OCI-LY7 (cell line): Measurements from ENCODE around the gene VCL. TPM values are rescaled to one million over a fixed set of nuclear protein-coding genes. Genes with fewer than 3 reads are reported as not detected.

Experiments used
- BruUV-seq: library from RNA; stranded (reverse); fragments of 400-500 nt; replicated peaks from 2 replicates; lab custom pipeline; 2021; lab: Mats Ljungman, UMichigan
- CTCF ChIA-PET: fragments of 300-600 bp; sonication (Branson Sonifier 250); formaldehyde crosslinking; loops from one replicate; lab custom pipeline; 2022; ENCODE audit warnings: antibody characterized with exemption; ENCODE audit not compliant: unreplicated experiment; lab: Charles Lee
- POLR2A ChIA-PET: fragments of 300-600 bp; sonication (Branson Sonifier 250); formaldehyde crosslinking; loops from one replicate; lab custom pipeline; 2022; ENCODE audit warnings: antibody characterized with exemption; lab: Charles Lee
- DNase-seq: peaks from one replicate; pipeline ENCODE4 v3.0.0-alpha.2; 2015; ENCODE audit warnings: low spot score
- H2AFZ ChIP-seq: fragments of 200-600 bp; sonication (generic), shearing (Covaris generic); 2 replicates; pipeline ENCODE4 v1.6.1; 2014; ENCODE audit warnings: mild to moderate bottlenecking, antibody characterized with exemption, low read length, moderate library complexity
- H3K27ac ChIP-seq: fragments of 200-600 bp; sonication (generic); 2 replicates; pipeline ENCODE4 v1.5.1; 2014; ENCODE audit warnings: mixed run types, low read depth, mild to moderate bottlenecking, moderate library complexity, low read length, inconsistent platforms; ENCODE audit not compliant: poor library complexity, severe bottlenecking
- H3K36me3 ChIP-seq: fragments of 200-600 bp; sonication (generic); 2 replicates; pipeline ENCODE4 v1.6.1; 2014; ENCODE audit warnings: mild to moderate bottlenecking, antibody characterized with exemption, low read length, moderate library complexity, mixed read lengths; ENCODE audit not compliant: insufficient read depth
- H3K4me1 ChIP-seq: fragments of 200-600 bp; sonication (generic); 2 replicates; pipeline ENCODE4 v1.5.1; 2014; ENCODE audit warnings: mild to moderate bottlenecking, low read length; ENCODE audit not compliant: insufficient read depth, poor library complexity, severe bottlenecking
- H3K4me2 ChIP-seq: fragments of 200-600 bp; sonication (generic); 2 replicates; pipeline ENCODE4 v1.6.1; 2014; ENCODE audit warnings: mild to moderate bottlenecking, low read length
- H3K4me3 ChIP-seq: fragments of 200-600 bp; sonication (generic); 2 replicates; pipeline ENCODE4 v1.5.1; 2014; ENCODE audit warnings: mild to moderate bottlenecking, low read depth, low read length; ENCODE audit not compliant: poor library complexity, severe bottlenecking
- H3K79me2 ChIP-seq: fragments of 200-600 bp; sonication (generic); 2 replicates; pipeline ENCODE4 v1.6.1; 2016; ENCODE audit warnings: low read depth, mild to moderate bottlenecking, low read length, moderate library complexity, mixed read lengths; ENCODE audit not compliant: insufficient read depth
- H3K9me2 ChIP-seq: fragments of 200-600 bp; sonication (generic); 2 replicates; pipeline ENCODE4 v1.6.1; 2016; ENCODE audit warnings: mild to moderate bottlenecking, low read length, mixed read lengths; ENCODE audit not compliant: insufficient read depth
- H3K9me3 ChIP-seq: fragments of 200-600 bp; sonication (generic); 2 replicates; pipeline ENCODE4 v1.6.1; 2014; ENCODE audit warnings: mild to moderate bottlenecking, mixed run types, low read length, mixed read lengths
- H4K20me1 ChIP-seq: fragments of 200-600 bp; sonication (generic); 2 replicates; pipeline ENCODE4 v1.6.1; 2014; ENCODE audit warnings: mild to moderate bottlenecking, antibody characterized with exemption, low read length, moderate library complexity, mixed read lengths; ENCODE audit not compliant: insufficient read depth
- EZH2phosphoT487 ChIP-seq: fragments of 200-600 bp; sonication (generic); IDR thresholded peaks from 2 replicates; pipeline ENCODE4 v1.6.1; 2018; ENCODE audit warnings: low read depth, borderline replicate concordance, mild to moderate bottlenecking, mixed run types, antibody characterized with exemption, low read length, moderate library complexity, mixed read lengths
- intact Hi-C: fragments of 100-400 bp; cut with micrococcal nuclease; formaldehyde crosslinking; loops from one replicate; pipeline ENCODE4 v1.10.0; 2022; ENCODE audit not compliant: unreplicated experiment
- total RNA-seq, 2 experiments: library from RNA; depleted of rRNA in 1 of 2; stranded (reverse); fragments of >200 nt in 1 of 2; shearing (Covaris generic) in 1 of 2; gene quantifications; 2 replicates each; pipeline ENCODE4 v1.2.3, GENCODE V29; 2014 to 2022
- TF ChIP-seq, protein P1 (sequence below): fragments of 200-600 bp; sonication (generic); conservative IDR thresholded peaks from 2 replicates; pipeline ENCODE4 v1.5.1; 2014; ENCODE audit warnings: mild to moderate bottlenecking, antibody characterized with exemption, low read length, moderate library complexity, mixed read lengths

VCL gene
- total RNA-seq, 2 experiments from 2014 or later = 19.1 to 55.5 TPM

DNA sequence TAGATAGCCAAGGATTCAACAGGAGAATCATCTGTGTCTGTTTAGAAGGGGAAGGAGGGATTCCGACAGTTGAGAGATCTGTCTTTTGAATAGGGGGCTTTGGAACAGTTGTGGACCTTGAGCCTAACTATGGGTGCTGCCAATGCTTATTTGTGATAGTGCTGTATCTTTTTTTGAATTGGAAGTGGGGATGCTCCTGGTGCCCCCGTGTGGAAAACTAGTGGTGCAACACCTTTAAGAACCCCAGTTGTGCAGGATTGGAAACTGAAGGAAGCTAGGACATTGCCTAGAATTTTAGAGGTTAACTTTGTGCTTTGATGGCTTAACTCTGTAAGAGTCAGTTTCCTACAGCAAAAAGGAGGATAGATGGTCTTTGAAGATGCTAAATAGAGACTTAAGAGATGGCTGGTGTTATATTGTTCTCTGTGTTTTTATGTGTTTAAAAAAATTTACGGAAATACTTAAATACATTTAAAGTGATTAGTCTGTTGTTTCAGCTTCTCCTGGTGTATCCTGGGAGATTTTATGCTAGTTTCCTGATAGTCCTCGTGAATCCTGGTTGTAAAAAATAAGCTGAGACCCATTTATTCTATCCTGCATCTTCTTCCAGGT is 83.4 kb downstream of the VCL start:
- intact Hi-C loops = loop anchor here (1.0 to 5.0 kb wide), 3 partner anchors 44 to 195 kb away; no protein-coding TSS in a partner anchor
- DNase-seq = peak; percentile 68
- Histone ChIP-seq H3K36me3 (peaks cover 17% of the 10 kb centered on the region; the same call in 1 of the 2 replicates), H4K20me1 (no peaks in the 10 kb centered on the region), H3K4me1 (peaks cover 44% of the 10 kb centered on the region), H3K9me2 (no peaks in the 10 kb centered on the region), H3K9me3 (no peaks in the 10 kb centered on the region), H3K27ac (no peak overlapping the region), H3K4me3 (no peak overlapping the region), H3K4me2 (no peak overlapping the region), H3K79me2 (no peaks in the 10 kb centered on the region), H2AFZ (no peak overlapping the region)
- no TSS peak for BruUV-seq
- no peak for TF ChIP-seq EZH2phosphoT487
- TF ChIP-seq, protein P1, sequence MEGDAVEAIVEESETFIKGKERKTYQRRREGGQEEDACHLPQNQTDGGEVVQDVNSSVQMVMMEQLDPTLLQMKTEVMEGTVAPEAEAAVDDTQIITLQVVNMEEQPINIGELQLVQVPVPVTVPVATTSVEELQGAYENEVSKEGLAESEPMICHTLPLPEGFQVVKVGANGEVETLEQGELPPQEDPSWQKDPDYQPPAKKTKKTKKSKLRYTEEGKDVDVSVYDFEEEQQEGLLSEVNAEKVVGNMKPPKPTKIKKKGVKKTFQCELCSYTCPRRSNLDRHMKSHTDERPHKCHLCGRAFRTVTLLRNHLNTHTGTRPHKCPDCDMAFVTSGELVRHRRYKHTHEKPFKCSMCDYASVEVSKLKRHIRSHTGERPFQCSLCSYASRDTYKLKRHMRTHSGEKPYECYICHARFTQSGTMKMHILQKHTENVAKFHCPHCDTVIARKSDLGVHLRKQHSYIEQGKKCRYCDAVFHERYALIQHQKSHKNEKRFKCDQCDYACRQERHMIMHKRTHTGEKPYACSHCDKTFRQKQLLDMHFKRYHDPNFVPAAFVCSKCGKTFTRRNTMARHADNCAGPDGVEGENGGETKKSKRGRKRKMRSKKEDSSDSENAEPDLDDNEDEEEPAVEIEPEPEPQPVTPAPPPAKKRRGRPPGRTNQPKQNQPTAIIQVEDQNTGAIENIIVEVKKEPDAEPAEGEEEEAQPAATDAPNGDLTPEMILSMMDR = peak; percentile 90
- ChIA-PET POLR2A (interaction anchor here (0.6 to 1.6 kb wide), 3 partner anchors 14 to 261 kb away, joined by 3 to 6 read pairs (median 3); no protein-coding TSS in a partner anchor), CTCF (interaction anchor here (0.6 to 1.4 kb wide), 7 partner anchors 19 to 195 kb away, joined by 3 to 5 read pairs (median 3); no protein-coding TSS in a partner anchor)

- intact Hi-C loops = loop anchor here (1.0 to 5.0 kb wide), 3 partner anchors 45 to 196 kb away; no protein-coding TSS in a partner anchor
- no peaks in the 10 kb centered on the region for H3K79me2 ChIP-seq
- POLR2A ChIA-PET = interaction anchor here (0.7 to 1.5 kb wide), 4 partner anchors 14 to 1140 kb away, joined by 3 to 4 read pairs (median 3); no protein-coding TSS in a partner anchor
Measured at GRCh38 chr10:74081941-74082718, 84.2 kb downstream of the VCL start.

More at GRCh38 chr10:74081941-74082718, 84.2 kb downstream of the VCL start:
- Histone ChIP-seq H3K9me3 (no peaks in the 10 kb centered on the region), H4K20me1 (no peaks in the 10 kb centered on the region), H3K4me3 (no peak overlapping the region), H2AFZ (no peak overlapping the region), H3K36me3 (peaks cover 12% of the 10 kb centered on the region; the same call in 1 of the 2 replicates), H3K4me1 (peaks cover 38% of the 10 kb centered on the region), H3K27ac (no peak overlapping the region), H3K4me2 (no peak overlapping the region), H3K9me2 (no peaks in the 10 kb centered on the region)
- no peak for DNase-seq
- CTCF ChIA-PET = interaction anchor here (0.6 to 1.1 kb wide), 7 partner anchors 18 to 202 kb away, joined by 3 to 4 read pairs (median 3); no protein-coding TSS in a partner anchor
- BruUV-seq = no TSS peak
- no peak for TF ChIP-seq EZH2phosphoT487
- TF ChIP-seq, protein P1 = no peak
